ENCODE results near the gene MYL7. TPM values are rescaled to one million over a fixed set of nuclear protein-coding genes. Genes with fewer than 3 reads are reported as not detected.

Gene MYL7
- total RNA-seq, 1 experiment from 2014 or later: 5.7 TPM

DNA sequence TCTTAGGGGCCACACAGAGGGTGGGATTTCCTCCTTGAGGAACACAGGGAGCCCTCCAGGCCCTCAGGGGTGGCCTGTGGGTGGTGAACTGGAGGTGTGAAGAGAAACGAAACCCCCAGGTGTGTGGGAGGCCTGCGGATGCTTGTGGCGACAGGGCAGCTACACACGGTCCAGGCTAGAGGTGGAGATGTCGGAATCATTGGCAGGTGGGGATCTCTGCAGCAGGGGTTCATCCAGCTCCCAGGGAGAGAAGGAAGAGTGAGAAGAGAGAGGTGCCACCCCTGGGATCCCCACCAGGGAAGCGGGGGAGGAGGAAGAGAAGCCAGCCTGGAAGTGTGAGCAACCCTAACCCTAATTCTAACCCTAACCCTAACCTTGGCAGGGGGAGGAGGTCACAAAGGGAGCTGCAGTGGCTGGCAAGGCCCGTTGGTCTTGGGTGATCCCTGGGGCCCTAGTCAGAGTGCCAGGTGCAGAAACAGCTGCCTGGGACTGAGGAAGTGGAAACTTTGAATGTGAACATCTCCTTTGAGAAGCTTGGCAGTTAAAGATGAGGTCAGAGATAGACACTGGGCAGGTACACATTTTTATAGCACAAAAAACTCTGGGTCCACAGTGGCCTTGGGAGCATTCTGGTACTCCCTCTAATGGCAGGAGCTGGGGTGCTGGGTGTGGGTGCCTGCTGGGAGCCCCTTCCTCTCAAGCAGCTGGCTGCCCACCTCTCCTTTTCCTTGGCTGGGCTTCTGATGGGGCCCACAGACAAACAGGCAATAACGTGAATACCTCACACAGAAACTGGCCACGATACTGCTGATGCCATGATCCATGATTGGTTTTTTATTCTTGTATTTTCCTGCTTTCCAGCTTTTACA lies 43.8 kb downstream of the MYL7 start:
- H2BK5ac ChIP-seq (ENCODE audit: insufficient read length, low read length): no peak overlapping the region
- no peak overlapping the region for H3K27ac ChIP-seq (ENCODE audit: insufficient read length, low read depth, low read length)
- no peaks in the 10 kb centered on the region for H3K27me3 ChIP-seq (ENCODE audit: insufficient read depth, low read length)
- no peak overlapping the region for H3K18ac ChIP-seq (ENCODE audit: insufficient read length, low read depth, low read length)
- no peak overlapping the region; the same call in 1 of the 2 replicates for H3K14ac ChIP-seq (ENCODE audit: insufficient read depth, low read length)
- H3K36me3 Mint-ChIP-seq (ENCODE audit: insufficient read depth in 1 of 3, low read depth in 3 of 3): no peaks in the 10 kb centered on the region
- H3K79me1 ChIP-seq (ENCODE audit: insufficient read depth, low read depth, low read length, poor library complexity, severe bottlenecking): no peaks in the 10 kb centered on the region
- H2BK20ac ChIP-seq (ENCODE audit: low read depth, low read length, poor library complexity, severe bottlenecking): no peak overlapping the region
- no CpG with 5 or more reads among the region's 9 CpGs for WGBS (ENCODE audit: extremely low coverage, insufficient read length, low lambda C conversion rate)
- no peak overlapping the region for H2BK12ac ChIP-seq (ENCODE audit: insufficient read length, low read depth, low read length)
- no peak overlapping the region for H3K27ac Mint-ChIP-seq
- no peak overlapping the region for H2BK15ac ChIP-seq (ENCODE audit: low read depth, low read length)
- no peak overlapping the region for H3K4me2 ChIP-seq (ENCODE audit: insufficient read depth, insufficient read length, low read length)
- no peak overlapping the region for H2AFZ ChIP-seq (ENCODE audit: low read length)
- no peak overlapping the region for H4K8ac ChIP-seq (replicated peaks; ENCODE audit: insufficient read length, low read depth, low read length)
- H3K9me3 ChIP-seq (ENCODE audit: control insufficient read depth, low read depth, low read length): no peaks in the 10 kb centered on the region
- H3K9ac ChIP-seq (ENCODE audit: extremely low read depth, insufficient read length, low read length): no peak overlapping the region
- no peak overlapping the region for H2AK5ac ChIP-seq (ENCODE audit: insufficient read length, low read length)
- H3K27me3 Mint-ChIP-seq (ENCODE audit: low read depth): peaks cover 23% of the 10 kb centered on the region
- no peak overlapping the region for H3K56ac ChIP-seq (ENCODE audit: insufficient read length, low read depth, low read length)
- no peaks in the 10 kb centered on the region for H3K4me1 ChIP-seq (ENCODE audit: insufficient read depth, low read length)
- H4K20me1 ChIP-seq (ENCODE audit: control insufficient read depth, insufficient read depth, insufficient read length): no peaks in the 10 kb centered on the region
- no peak for DNase-seq
- H3K23me2 ChIP-seq (ENCODE audit: insufficient read length, low read depth, low read length, poor library complexity, severe bottlenecking): no peaks in the 10 kb centered on the region
- H3K4ac ChIP-seq (ENCODE audit: low read depth, low read length): no peak overlapping the region
- no peak overlapping the region for H4K91ac ChIP-seq (ENCODE audit: insufficient read length, low read depth, low read length)
- H3K23ac ChIP-seq (ENCODE audit: insufficient read length, low read depth, low read length): no peak overlapping the region
- no peak overlapping the region for H2BK120ac ChIP-seq (ENCODE audit: low read depth, low read length, poor library complexity, severe bottlenecking)
- H3K4me1 Mint-ChIP-seq: peaks cover 0 to 10% of the 10 kb centered on the region in 2 experiments; a peak in 2 of 4 replicates
- no peaks in the 10 kb centered on the region for H3K79me2 ChIP-seq (ENCODE audit: insufficient read depth, low read length)
- no peaks in the 10 kb centered on the region; a peak in 1 of 5 replicates for H3K9me3 Mint-ChIP-seq
- H3T11ph ChIP-seq (ENCODE audit: low read length): no peak overlapping the region
- no peak overlapping the region; a peak in 1 of 5 replicates for H3K4me3 Mint-ChIP-seq
- no peak overlapping the region for H4K5ac ChIP-seq (ENCODE audit: insufficient read length, low read depth, low read length)
- TF ChIP-seq, protein P1, sequence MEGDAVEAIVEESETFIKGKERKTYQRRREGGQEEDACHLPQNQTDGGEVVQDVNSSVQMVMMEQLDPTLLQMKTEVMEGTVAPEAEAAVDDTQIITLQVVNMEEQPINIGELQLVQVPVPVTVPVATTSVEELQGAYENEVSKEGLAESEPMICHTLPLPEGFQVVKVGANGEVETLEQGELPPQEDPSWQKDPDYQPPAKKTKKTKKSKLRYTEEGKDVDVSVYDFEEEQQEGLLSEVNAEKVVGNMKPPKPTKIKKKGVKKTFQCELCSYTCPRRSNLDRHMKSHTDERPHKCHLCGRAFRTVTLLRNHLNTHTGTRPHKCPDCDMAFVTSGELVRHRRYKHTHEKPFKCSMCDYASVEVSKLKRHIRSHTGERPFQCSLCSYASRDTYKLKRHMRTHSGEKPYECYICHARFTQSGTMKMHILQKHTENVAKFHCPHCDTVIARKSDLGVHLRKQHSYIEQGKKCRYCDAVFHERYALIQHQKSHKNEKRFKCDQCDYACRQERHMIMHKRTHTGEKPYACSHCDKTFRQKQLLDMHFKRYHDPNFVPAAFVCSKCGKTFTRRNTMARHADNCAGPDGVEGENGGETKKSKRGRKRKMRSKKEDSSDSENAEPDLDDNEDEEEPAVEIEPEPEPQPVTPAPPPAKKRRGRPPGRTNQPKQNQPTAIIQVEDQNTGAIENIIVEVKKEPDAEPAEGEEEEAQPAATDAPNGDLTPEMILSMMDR (conservative IDR thresholded peaks at IDR 0.05): no peak

All from H9 (cell line).